ENCODE measurements around the gene PDE1C. TPM values are rescaled to one million over a fixed set of nuclear protein-coding genes. Genes with fewer than 3 reads are reported as not detected.

The PDE1C gene
- total RNA-seq, result 4.5 TPM
- 1 to 10 TPM; 3.8 to 8.7 (median 4.6) TPM for polyA plus RNA-seq (ENCODE audit: insufficient read depth in 1 of 8, insufficient read length in 8 of 8, low replicate concordance in 1 of 8)
- long read RNA-seq, donor 1, result 0 reads
- long read RNA-seq, donor 2, result 0 reads
- long read RNA-seq, donor 3, partial matches to known transcripts, result 0 of 1 reads
- long read RNA-seq, donor 3, other reads (novel, unspliced or antisense), result 0 of 1 reads
- long read RNA-seq, donor 4, result 0 reads
- long read RNA-seq, donor 5, partial matches to known transcripts, result 0 of 2 reads
- long read RNA-seq, donor 5, other reads (novel, unspliced or antisense), result 0 of 2 reads
- long read RNA-seq, donor 6, result 0 reads
- long read RNA-seq, donor 7, partial matches to known transcripts, result 0 of 2 reads
- long read RNA-seq, donor 7, other reads (novel, unspliced or antisense), result 0 of 2 reads
- long read RNA-seq, donor 8, result 0 reads
- long read RNA-seq, donor 9, result 0 reads
- long read RNA-seq, donor 10, partial matches to known transcripts, result 0 of 1 reads
- long read RNA-seq, donor 10, other reads (novel, unspliced or antisense), result 0 of 1 reads
- long read RNA-seq, donor 11, result 0 reads

DNA sequence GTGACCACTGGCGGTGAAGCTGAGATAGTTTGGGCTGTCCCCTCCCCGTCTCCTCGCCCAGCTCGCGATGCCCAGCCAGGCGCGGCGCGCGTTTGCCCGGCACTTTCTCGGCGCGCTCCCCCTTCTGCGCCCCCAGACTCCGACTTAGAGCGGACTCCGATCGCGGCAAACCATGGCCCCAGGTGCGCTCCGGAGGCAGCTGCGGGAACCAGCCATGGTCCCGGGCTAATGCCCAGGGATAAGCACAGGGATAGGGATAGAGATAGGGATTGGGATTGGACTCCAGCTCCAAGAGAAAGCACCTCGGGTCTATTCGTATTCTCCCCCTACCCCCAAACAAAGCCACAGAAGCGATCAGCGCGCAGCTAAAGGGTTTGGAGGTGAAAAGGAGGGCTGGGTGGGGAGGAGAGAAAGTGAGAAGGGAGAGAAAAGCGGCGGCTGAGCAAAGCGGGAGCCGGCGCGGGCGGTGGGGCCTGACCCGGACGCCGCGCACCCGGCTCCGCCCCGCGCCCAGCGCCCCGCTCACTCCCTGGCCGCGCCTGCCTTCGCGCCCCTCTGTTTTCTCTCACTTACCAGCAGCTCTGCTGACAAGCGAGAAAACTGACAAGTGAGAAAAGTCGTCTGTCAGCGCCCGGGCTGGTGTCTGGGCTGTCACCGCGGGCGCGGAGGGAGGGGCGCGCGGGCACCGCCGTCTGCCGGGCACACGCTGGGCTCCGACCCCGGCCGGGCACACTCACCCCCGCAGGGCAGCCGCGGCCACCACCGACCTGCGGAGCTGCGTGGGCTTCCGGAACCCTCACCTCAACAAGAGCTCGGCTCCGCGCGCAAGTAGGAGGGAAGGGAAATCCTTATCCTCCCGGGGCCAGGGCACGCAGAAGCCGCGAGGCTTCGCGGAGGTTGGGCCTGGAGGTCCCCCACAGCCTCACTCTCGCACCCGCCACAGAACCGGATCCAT is at the start of gene PDE1C:
TSS of gene PDE1C (minus strand) at position 2 of the 955 bp plus-strand sequence.
- under 1% methylated on average over 51 of the region's 88 CpGs for WGBS (ENCODE audit: insufficient coverage)
- peak within 1 kb of the TSS; percentile 62 for H3K4me3 ChIP-seq (ENCODE audit: low read length)
- no peaks in the 10 kb centered on the region for H3K36me3 ChIP-seq (ENCODE audit: control insufficient read depth, insufficient read depth, low read length)
- no peaks in the 10 kb centered on the region for H3K9me3 ChIP-seq (replicated peaks; ENCODE audit: control insufficient read depth, low read depth, low read length)
- H3K27ac ChIP-seq (ENCODE audit: low read length), result peak within 1 kb of the TSS; percentile 42
- DNase-seq, result peak; percentile 31
- H3K4me1 ChIP-seq (ENCODE audit: control insufficient read depth, insufficient read depth, low read length), result peaks cover 4% of the 10 kb centered on the region
- peaks cover 19% of the 10 kb centered on the region for H3K27me3 ChIP-seq (ENCODE audit: control insufficient read depth, insufficient read depth, low read length)

DNA sequence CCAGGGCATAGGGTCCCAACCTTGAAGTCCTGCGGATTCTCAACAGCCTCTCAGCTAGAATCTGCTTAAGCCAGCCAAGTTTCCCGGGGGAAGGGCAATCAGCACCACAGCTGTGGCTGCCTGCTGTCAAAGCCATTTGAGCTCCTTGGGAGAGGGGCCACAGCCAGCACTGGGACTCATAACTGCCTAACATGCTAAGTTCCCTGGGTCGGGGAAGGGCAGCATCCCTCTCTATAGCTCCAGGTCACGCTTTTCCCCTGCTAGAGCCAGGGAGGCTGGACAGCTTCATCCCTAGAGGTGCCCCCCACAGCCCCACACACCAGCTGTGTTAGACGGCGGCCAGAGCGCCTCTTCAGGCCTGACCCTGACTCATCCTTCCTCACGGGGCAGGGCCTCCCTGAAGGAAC is 49.6 kb upstream of the PDE1C start:
- no peaks in the 10 kb centered on the region for H3K36me3 ChIP-seq (ENCODE audit: control insufficient read depth, insufficient read depth, low read length)
- H3K27ac ChIP-seq (ENCODE audit: low read length), result no peak overlapping the region
- peak; percentile 37 for DNase-seq
- 50% methylated on average over 8 of the region's 8 CpGs for WGBS (ENCODE audit: insufficient coverage)
- H3K4me3 ChIP-seq (ENCODE audit: low read length), result no peak overlapping the region
- H3K27me3 ChIP-seq (ENCODE audit: control insufficient read depth, insufficient read depth, low read length), result no peaks in the 10 kb centered on the region
- peaks cover 11% of the 10 kb centered on the region for H3K4me1 ChIP-seq (ENCODE audit: control insufficient read depth, insufficient read depth, low read length)
- H3K9me3 ChIP-seq (replicated peaks; ENCODE audit: control insufficient read depth, low read depth, low read length), result peaks cover 2% of the 10 kb centered on the region

DNA sequence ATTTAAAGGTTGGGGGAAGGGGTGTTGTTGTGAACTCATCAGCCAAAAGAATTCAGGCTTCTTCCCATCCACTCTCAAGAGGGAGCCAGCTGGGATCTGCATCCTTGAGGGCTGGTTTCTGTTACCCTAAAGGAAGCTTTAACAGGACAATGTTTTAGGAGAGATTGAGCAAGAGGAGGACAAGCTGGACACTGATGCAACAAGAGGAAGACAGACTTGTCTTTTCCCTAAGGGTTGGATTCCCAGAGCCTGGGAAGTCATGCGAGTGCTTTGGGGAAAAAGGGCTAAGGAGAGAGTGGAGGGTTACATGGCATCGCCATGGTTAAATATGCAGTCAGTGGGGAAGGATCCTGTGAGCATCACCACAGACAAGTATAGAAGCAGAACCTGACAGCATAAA is 47.6 kb upstream of the PDE1C start:
- no peak for DNase-seq
- H3K27ac ChIP-seq (ENCODE audit: low read length), result no peak overlapping the region
- 75% methylated on average over 2 of the region's 2 CpGs for WGBS (ENCODE audit: insufficient coverage)

DNA sequence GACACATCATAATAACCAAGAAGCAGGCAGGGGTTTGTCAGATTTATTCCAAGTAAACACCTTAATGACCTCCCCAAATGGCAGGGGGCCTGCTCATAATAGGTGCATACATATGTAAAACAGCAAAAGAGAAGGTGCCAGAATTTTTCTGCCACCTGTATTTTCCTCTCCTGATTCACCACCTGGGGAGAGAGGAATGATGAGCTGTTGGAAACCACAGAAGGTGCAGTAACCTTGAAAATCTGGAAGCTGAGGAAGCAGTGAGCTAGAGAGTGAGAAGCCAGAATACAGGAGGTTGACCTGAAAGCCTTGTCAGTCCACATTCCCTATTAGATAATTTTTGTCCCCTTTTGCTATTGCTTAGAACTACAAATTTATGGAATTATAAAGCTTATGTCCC is 46.2 kb upstream of the PDE1C start:
- Histone ChIP-seq H3K27ac (ENCODE audit: low read length) (no peak overlapping the region), H3K36me3 (ENCODE audit: control insufficient read depth, insufficient read depth, low read length) (no peaks in the 10 kb centered on the region)
- DNase-seq, result no peak

More for the DNA sequence above, 47.6 kb upstream of the PDE1C start:
- H3K4me1 ChIP-seq (ENCODE audit: control insufficient read depth, insufficient read depth, low read length), result peaks cover 11% of the 10 kb centered on the region
- no peaks in the 10 kb centered on the region for H3K36me3 ChIP-seq (ENCODE audit: control insufficient read depth, insufficient read depth, low read length)
- H3K9me3 ChIP-seq (replicated peaks; ENCODE audit: control insufficient read depth, low read depth, low read length), result no peaks in the 10 kb centered on the region
- no peaks in the 10 kb centered on the region for H3K27me3 ChIP-seq (ENCODE audit: control insufficient read depth, insufficient read depth, low read length)
- H3K4me3 ChIP-seq (ENCODE audit: low read length), result no peak overlapping the region

DNA sequence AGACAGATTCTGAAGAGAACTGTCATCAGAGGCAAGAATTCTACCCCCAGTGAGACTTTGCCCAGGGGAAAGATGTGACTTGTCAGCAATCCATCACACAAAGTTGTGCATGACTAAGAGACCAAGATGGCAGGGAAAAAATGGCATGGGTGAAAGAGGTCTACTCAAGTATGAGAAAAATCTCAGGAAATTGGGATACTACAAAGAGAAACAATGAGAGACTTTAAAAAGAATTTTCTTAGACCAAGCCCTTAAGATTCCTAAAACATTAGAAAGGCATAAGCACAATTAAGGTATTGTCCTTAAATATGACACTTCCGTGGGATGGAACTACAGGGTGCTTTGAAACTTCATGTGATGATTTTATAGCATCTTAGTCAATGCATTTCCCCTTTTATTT is 45.6 kb upstream of the PDE1C start:
- no peaks in the 10 kb centered on the region for H3K36me3 ChIP-seq (ENCODE audit: control insufficient read depth, insufficient read depth, low read length)
- no peak for DNase-seq
- H3K4me3 ChIP-seq (ENCODE audit: low read length), result no peak overlapping the region
- no CpG with 5 or more reads among the region's 1 CpG for WGBS (ENCODE audit: insufficient coverage)
- H3K4me1 ChIP-seq (ENCODE audit: control insufficient read depth, insufficient read depth, low read length), result peaks cover 11% of the 10 kb centered on the region
- H3K9me3 ChIP-seq (replicated peaks; ENCODE audit: control insufficient read depth, low read depth, low read length), result peaks cover 8% of the 10 kb centered on the region
- no peaks in the 10 kb centered on the region for H3K27me3 ChIP-seq (ENCODE audit: control insufficient read depth, insufficient read depth, low read length)
- H3K27ac ChIP-seq (ENCODE audit: low read length), result no peak overlapping the region

More for the DNA sequence above, 46.2 kb upstream of the PDE1C start:
- peaks cover 11% of the 10 kb centered on the region for H3K4me1 ChIP-seq (ENCODE audit: control insufficient read depth, insufficient read depth, low read length)
- no peaks in the 10 kb centered on the region for H3K27me3 ChIP-seq (ENCODE audit: control insufficient read depth, insufficient read depth, low read length)
- H3K4me3 ChIP-seq (ENCODE audit: low read length), result no peak overlapping the region
- peaks cover 5% of the 10 kb centered on the region for H3K9me3 ChIP-seq (replicated peaks; ENCODE audit: control insufficient read depth, low read depth, low read length)

DNA sequence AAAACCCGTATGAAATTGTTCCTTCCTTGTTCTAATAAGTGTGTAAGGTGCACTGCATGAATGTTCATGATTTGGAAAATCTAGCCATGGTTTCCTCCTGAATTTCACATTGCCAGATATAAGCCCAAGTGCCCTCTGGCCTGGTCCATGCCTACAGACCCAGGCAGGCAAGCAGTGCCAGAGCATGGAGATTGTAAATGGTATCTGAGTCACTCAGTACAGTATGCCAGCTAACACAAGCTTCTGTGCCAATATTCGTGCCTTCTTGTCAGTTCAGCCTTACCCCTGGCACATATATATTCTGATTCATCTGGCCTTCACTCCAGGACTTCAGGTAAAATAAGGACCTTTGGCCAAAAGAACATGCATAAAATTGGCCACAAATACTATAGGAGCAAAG is 38.4 kb upstream of the PDE1C start:
- no peak for DNase-seq
- WGBS (ENCODE audit: insufficient coverage), result no CpG with 5 or more reads among the region's 2 CpGs
- no peak overlapping the region for H3K4me3 ChIP-seq (ENCODE audit: low read length)
- no peaks in the 10 kb centered on the region for H3K4me1 ChIP-seq (ENCODE audit: control insufficient read depth, insufficient read depth, low read length)
- H3K36me3 ChIP-seq (ENCODE audit: control insufficient read depth, insufficient read depth, low read length), result no peaks in the 10 kb centered on the region
- no peak overlapping the region for H3K27ac ChIP-seq (ENCODE audit: low read length)
- peaks cover 10% of the 10 kb centered on the region for H3K9me3 ChIP-seq (replicated peaks; ENCODE audit: control insufficient read depth, low read depth, low read length)
- no peaks in the 10 kb centered on the region for H3K27me3 ChIP-seq (ENCODE audit: control insufficient read depth, insufficient read depth, low read length)

DNA sequence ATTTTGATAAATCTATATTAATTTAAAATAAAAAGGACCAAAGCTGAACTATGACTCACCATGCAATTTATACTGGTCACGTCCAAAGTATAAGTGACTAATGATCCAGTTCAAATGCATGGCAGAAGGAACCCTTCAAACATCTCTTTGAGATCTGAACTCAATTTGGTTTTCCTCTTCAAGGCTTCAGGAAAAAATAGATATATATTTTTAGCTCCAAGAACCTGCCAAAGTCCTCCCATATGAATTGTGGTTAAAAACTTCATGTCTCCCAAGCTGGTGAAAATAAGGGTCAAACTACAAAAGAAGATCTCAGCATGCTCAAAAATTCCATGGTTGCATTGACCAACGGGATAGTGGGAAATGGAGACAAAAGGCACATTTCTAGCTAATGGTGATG is 34.6 kb upstream of the PDE1C start:
- Histone ChIP-seq H3K36me3 (ENCODE audit: control insufficient read depth, insufficient read depth, low read length) (no peaks in the 10 kb centered on the region), H3K4me1 (ENCODE audit: control insufficient read depth, insufficient read depth, low read length) (peaks cover 3% of the 10 kb centered on the region), H3K4me3 (ENCODE audit: low read length) (no peak overlapping the region), H3K9me3 (replicated peaks; ENCODE audit: control insufficient read depth, low read depth, low read length) (no peaks in the 10 kb centered on the region), H3K27ac (ENCODE audit: low read length) (no peak overlapping the region), H3K27me3 (ENCODE audit: control insufficient read depth, insufficient read depth, low read length) (no peaks in the 10 kb centered on the region)
- DNase-seq, result no peak
- no CpG with 5 or more reads among the region's 2 CpGs for WGBS (ENCODE audit: insufficient coverage)

DNA sequence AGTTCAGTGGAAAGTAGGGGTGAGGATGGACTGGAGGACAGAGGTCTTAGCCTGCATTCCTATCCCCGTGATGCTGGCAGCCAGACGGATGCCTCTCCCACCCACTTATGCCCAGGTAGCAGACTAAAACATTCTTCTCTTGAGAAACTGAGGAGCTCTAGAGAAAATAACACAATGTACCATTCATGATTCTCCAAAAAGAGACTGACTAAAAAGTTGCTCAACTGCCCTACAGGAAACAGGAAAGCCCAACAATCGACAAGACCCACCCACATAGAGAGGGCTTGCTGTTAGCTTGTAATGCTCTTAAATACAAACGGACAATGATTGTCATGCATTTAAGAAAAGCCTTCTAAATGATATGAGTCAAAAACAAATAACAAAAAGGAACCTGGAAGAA is 33.2 kb upstream of the PDE1C start:
- no peaks in the 10 kb centered on the region for H3K27me3 ChIP-seq (ENCODE audit: control insufficient read depth, insufficient read depth, low read length)
- no CpG with 5 or more reads among the region's 4 CpGs for WGBS (ENCODE audit: insufficient coverage)
- H3K27ac ChIP-seq (ENCODE audit: low read length), result no peak overlapping the region
- DNase-seq, result no peak
- H3K9me3 ChIP-seq (replicated peaks; ENCODE audit: control insufficient read depth, low read depth, low read length), result no peaks in the 10 kb centered on the region
- H3K4me1 ChIP-seq (ENCODE audit: control insufficient read depth, insufficient read depth, low read length), result peaks cover 3% of the 10 kb centered on the region
- H3K4me3 ChIP-seq (ENCODE audit: low read length), result no peak overlapping the region
- no peaks in the 10 kb centered on the region for H3K36me3 ChIP-seq (ENCODE audit: control insufficient read depth, insufficient read depth, low read length)

DNA sequence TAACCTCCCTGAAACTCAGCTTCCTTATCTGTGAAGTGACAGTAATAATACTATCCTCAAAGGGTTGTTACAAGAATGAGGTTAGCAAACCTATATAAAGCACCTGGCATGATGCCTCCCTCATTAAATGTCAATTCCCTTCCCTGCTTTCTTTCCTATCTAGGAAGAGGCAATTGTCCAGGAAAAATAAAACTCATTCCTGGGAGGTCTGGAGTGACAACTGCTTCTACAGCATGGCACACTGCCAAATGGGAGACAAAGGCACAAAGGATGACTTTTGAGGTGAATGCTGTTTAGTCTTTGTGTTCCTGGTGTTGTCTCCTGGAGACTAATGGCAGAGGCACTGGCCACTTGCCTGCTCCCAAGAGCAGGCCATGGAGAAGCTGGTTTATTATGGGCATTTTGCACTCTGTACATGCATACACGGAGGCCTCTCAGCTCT is 32.2 kb upstream of the PDE1C start:
- Histone ChIP-seq H3K36me3 (ENCODE audit: control insufficient read depth, insufficient read depth, low read length) (no peaks in the 10 kb centered on the region), H3K9me3 (replicated peaks; ENCODE audit: control insufficient read depth, low read depth, low read length) (no peaks in the 10 kb centered on the region), H3K27ac (ENCODE audit: low read length) (no peak overlapping the region), H3K4me3 (ENCODE audit: low read length) (no peak overlapping the region), H3K27me3 (ENCODE audit: control insufficient read depth, insufficient read depth, low read length) (no peaks in the 10 kb centered on the region), H3K4me1 (ENCODE audit: control insufficient read depth, insufficient read depth, low read length) (peaks cover 3% of the 10 kb centered on the region)
- no CpG with 5 or more reads among the region's 1 CpG for WGBS (ENCODE audit: insufficient coverage)
- peak; percentile 17 for DNase-seq

DNA sequence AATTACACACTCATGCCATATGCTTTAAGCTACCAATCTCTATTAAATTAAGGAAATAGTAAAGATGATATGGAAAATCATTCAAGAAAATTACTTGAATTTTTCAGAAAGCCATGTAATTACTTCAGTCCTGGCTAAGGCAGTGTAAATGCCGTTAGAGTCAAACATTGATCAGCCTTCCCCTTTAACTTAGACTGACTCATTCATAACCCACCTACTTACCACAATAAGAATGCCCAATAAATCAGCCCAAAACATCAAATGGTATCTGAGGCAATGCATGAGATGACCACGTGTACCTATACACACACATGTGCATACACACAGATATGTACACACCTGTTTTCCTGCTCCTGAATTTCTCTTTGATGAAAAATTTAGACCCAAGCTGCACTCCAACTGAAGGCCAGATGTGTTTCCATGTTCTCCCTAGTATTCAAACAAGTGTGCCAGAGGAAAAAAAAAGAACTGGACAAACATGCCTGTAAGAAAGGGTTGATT is 30.2 kb upstream of the PDE1C start:
- no peak overlapping the region for H3K27ac ChIP-seq (ENCODE audit: low read length)
- WGBS (ENCODE audit: insufficient coverage), result 40% methylated on average over 1 of the region's 2 CpGs
- H3K4me3 ChIP-seq (ENCODE audit: low read length), result no peak overlapping the region
- H3K36me3 ChIP-seq (ENCODE audit: control insufficient read depth, insufficient read depth, low read length), result no peaks in the 10 kb centered on the region
- no peaks in the 10 kb centered on the region for H3K9me3 ChIP-seq (replicated peaks; ENCODE audit: control insufficient read depth, low read depth, low read length)
- H3K4me1 ChIP-seq (ENCODE audit: control insufficient read depth, insufficient read depth, low read length), result peaks cover 3% of the 10 kb centered on the region
- DNase-seq, result no peak
- no peaks in the 10 kb centered on the region for H3K27me3 ChIP-seq (ENCODE audit: control insufficient read depth, insufficient read depth, low read length)

Measured in muscle of leg (tissue), 16 donors.